Measurements from ENCODE around the gene ADAMTS17. TPM values are rescaled to one million over a fixed set of nuclear protein-coding genes. Genes with fewer than 3 reads are reported as not detected.

The ADAMTS17 gene
- total and polyA plus RNA-seq, 2 experiments from 2014 or later, result 3.7 to 4.4 TPM

- Histone ChIP-seq H3K4me3 (no peak overlapping the region), H3K27ac (no peak overlapping the region), H3K36me3 (replicated peaks; ENCODE audit: insufficient read depth, low read depth) (no peaks in the 10 kb centered on the region), H3K27me3 (peaks cover 15% of the 10 kb centered on the region), H3K4me1 (ENCODE audit: insufficient read depth) (no peaks in the 10 kb centered on the region), H3K4me2 (peak overlapping the region; percentile 53), H3K9me3 (ENCODE audit: low read depth) (no peaks in the 10 kb centered on the region), H4K20me1 (ENCODE audit: insufficient read depth, poor library complexity, severe bottlenecking) (no peaks in the 10 kb centered on the region), H3K9me2 (replicated peaks; ENCODE audit: insufficient read depth) (no peaks in the 10 kb centered on the region), H3K79me2 (no peaks in the 10 kb centered on the region), H2AFZ (no peak overlapping the region)
- peak; percentile 91 for DNase-seq (ENCODE audit: low spot score)
- 12% methylated on average over 10 of the region's 10 CpGs for WGBS (ENCODE audit: low lambda C conversion rate, missing lambda C conversion rate)
- TF ChIP-seq, protein P1, sequence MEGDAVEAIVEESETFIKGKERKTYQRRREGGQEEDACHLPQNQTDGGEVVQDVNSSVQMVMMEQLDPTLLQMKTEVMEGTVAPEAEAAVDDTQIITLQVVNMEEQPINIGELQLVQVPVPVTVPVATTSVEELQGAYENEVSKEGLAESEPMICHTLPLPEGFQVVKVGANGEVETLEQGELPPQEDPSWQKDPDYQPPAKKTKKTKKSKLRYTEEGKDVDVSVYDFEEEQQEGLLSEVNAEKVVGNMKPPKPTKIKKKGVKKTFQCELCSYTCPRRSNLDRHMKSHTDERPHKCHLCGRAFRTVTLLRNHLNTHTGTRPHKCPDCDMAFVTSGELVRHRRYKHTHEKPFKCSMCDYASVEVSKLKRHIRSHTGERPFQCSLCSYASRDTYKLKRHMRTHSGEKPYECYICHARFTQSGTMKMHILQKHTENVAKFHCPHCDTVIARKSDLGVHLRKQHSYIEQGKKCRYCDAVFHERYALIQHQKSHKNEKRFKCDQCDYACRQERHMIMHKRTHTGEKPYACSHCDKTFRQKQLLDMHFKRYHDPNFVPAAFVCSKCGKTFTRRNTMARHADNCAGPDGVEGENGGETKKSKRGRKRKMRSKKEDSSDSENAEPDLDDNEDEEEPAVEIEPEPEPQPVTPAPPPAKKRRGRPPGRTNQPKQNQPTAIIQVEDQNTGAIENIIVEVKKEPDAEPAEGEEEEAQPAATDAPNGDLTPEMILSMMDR (IDR thresholded peaks at IDR 0.05; ENCODE audit: poor library complexity), result peak; percentile 94
- TF ChIP-seq EZH2 (IDR thresholded peaks at IDR 0.05; ENCODE audit: borderline replicate concordance) (no peak), EZH2phosphoT487 (IDR thresholded peaks at IDR 0.05; ENCODE audit: low read depth, severe bottlenecking, unreplicated experiment) (no peak)
Observed at GRCh38 chr15:100338971-100339444, 2.8 kb downstream of the ADAMTS17 start.

- DNase-seq (ENCODE audit: low spot score), result no peak
- 81% methylated on average over 10 of the region's 10 CpGs for WGBS (ENCODE audit: low lambda C conversion rate, missing lambda C conversion rate)
- peak overlapping the region; percentile 53 for H3K4me2 ChIP-seq
- no peaks in the 10 kb centered on the region for H3K4me1 ChIP-seq (ENCODE audit: insufficient read depth)
- TF ChIP-seq EZH2 (IDR thresholded peaks at IDR 0.05; ENCODE audit: borderline replicate concordance) (no peak), EZH2phosphoT487 (IDR thresholded peaks at IDR 0.05; ENCODE audit: low read depth, severe bottlenecking, unreplicated experiment) (no peak)
- TF ChIP-seq, protein P1 (IDR thresholded peaks at IDR 0.05; ENCODE audit: poor library complexity), result no peak
- no peaks in the 10 kb centered on the region for H3K79me2 ChIP-seq
- no peak overlapping the region for H2AFZ ChIP-seq
- no peaks in the 10 kb centered on the region for H3K9me3 ChIP-seq (ENCODE audit: low read depth)
- H3K36me3 ChIP-seq (replicated peaks; ENCODE audit: insufficient read depth, low read depth), result no peaks in the 10 kb centered on the region
- H3K27ac ChIP-seq, result no peak overlapping the region
- no peak overlapping the region for H3K4me3 ChIP-seq
- peaks cover 12% of the 10 kb centered on the region for H3K27me3 ChIP-seq
- H3K9me2 ChIP-seq (replicated peaks; ENCODE audit: insufficient read depth), result no peaks in the 10 kb centered on the region
- no peaks in the 10 kb centered on the region for H4K20me1 ChIP-seq (ENCODE audit: insufficient read depth, poor library complexity, severe bottlenecking)
Observed at GRCh38 chr15:100338247-100338646, 3.5 kb downstream of the ADAMTS17 start.

GRCh38 chr15:100337096-100338044, 4.4 kb downstream of the ADAMTS17 start:
- Histone ChIP-seq H3K9me2 (replicated peaks; ENCODE audit: insufficient read depth) (no peaks in the 10 kb centered on the region), H3K27me3 (peaks cover 5% of the 10 kb centered on the region), H2AFZ (no peak overlapping the region), H3K27ac (no peak overlapping the region), H4K20me1 (ENCODE audit: insufficient read depth, poor library complexity, severe bottlenecking) (no peaks in the 10 kb centered on the region), H3K9me3 (ENCODE audit: low read depth) (no peaks in the 10 kb centered on the region), H3K79me2 (no peaks in the 10 kb centered on the region), H3K4me1 (ENCODE audit: insufficient read depth) (no peaks in the 10 kb centered on the region), H3K4me2 (no peak overlapping the region), H3K36me3 (replicated peaks; ENCODE audit: insufficient read depth, low read depth) (no peaks in the 10 kb centered on the region), H3K4me3 (no peak overlapping the region)
- no peak for DNase-seq (ENCODE audit: low spot score)
- 95% methylated on average over 17 of the region's 17 CpGs for WGBS (ENCODE audit: low lambda C conversion rate, missing lambda C conversion rate)
- TF ChIP-seq EZH2 (IDR thresholded peaks at IDR 0.05; ENCODE audit: borderline replicate concordance), result no peak
- no peak for TF ChIP-seq EZH2phosphoT487 (IDR thresholded peaks at IDR 0.05; ENCODE audit: low read depth, severe bottlenecking, unreplicated experiment)

- Histone ChIP-seq H3K79me2 (no peaks in the 10 kb centered on the region), H4K20me1 (ENCODE audit: insufficient read depth, poor library complexity, severe bottlenecking) (no peaks in the 10 kb centered on the region), H2AFZ (no peak overlapping the region), H3K4me3 (no peak overlapping the region), H3K9me3 (ENCODE audit: low read depth) (no peaks in the 10 kb centered on the region), H3K27me3 (peaks cover 5% of the 10 kb centered on the region), H3K27ac (no peak overlapping the region), H3K4me1 (ENCODE audit: insufficient read depth) (no peaks in the 10 kb centered on the region), H3K9me2 (replicated peaks; ENCODE audit: insufficient read depth) (no peaks in the 10 kb centered on the region), H3K36me3 (replicated peaks; ENCODE audit: insufficient read depth, low read depth) (no peaks in the 10 kb centered on the region), H3K4me2 (no peak overlapping the region)
- DNase-seq (ENCODE audit: low spot score), result no peak
- 68% methylated on average over 6 of the region's 6 CpGs for WGBS (ENCODE audit: low lambda C conversion rate, missing lambda C conversion rate)
- TF ChIP-seq EZH2 (IDR thresholded peaks at IDR 0.05; ENCODE audit: borderline replicate concordance) (no peak), EZH2phosphoT487 (IDR thresholded peaks at IDR 0.05; ENCODE audit: low read depth, severe bottlenecking, unreplicated experiment) (no peak)
- TF ChIP-seq, protein P1 (IDR thresholded peaks at IDR 0.05; ENCODE audit: poor library complexity), result no peak
Observed at GRCh38 chr15:100336061-100336460, 5.7 kb downstream of the ADAMTS17 start.

Measured in hepatocyte (in vitro differentiated cells).